K562 (cell line): ENCODE measurements around the gene PPP1R15A. TPM values are rescaled to one million over a fixed set of nuclear protein-coding genes. Genes with fewer than 3 reads are reported as not detected.

Source experiments
- BACH1 ChIP-seq: fragments of 200-800 bp; sonication (Bioruptor generic); IDR thresholded peaks from 2 replicates; pipeline ENCODE4 v1.6.1; 2016; ENCODE audit warnings: missing genetic modification characterization, missing compliant biosample characterization
- FOXJ3 ChIP-seq: sonication (generic); formaldehyde crosslinking; IDR thresholded peaks from 2 replicates; pipeline ENCODE4 v1.4.0; 2020; ENCODE audit warnings: mild to moderate bottlenecking, missing genetic modification reagents
- GABPB2 ChIP-seq: fragments of 250-450 bp; sonication (Bioruptor Pico); conservative IDR thresholded peaks from 2 replicates; pipeline ENCODE4 v1.5.1; 2021; ENCODE audit warnings: mild to moderate bottlenecking
- GTF2E2 ChIP-seq: fragments of 200-800 bp; sonication (Bioruptor generic); IDR thresholded peaks from 2 replicates; pipeline ENCODE4 v1.6.1; 2016; ENCODE audit warnings: missing genetic modification characterization, missing compliant biosample characterization
- HDAC1 ChIP-seq, 2 experiments: fragments of 450-650 bp; IDR thresholded peaks; 2 replicates each; pipeline ENCODE4 v1.6.1; 2016 to 2017; ENCODE audit warnings: inconsistent platforms in 1 of 2, mild to moderate bottlenecking in 1 of 2, moderate library complexity in 1 of 2
- HMG20B ChIP-seq: fragments of 250-450 bp; sonication (Bioruptor Pico); IDR thresholded peaks from 2 replicates; pipeline ENCODE4 v1.5.0; 2021; ENCODE audit warnings: mild to moderate bottlenecking
- HMGN3 ChIP-seq: IDR thresholded peaks from 2 replicates; pipeline ENCODE4 v1.6.1; 2011; ENCODE audit warnings: borderline replicate concordance, low read depth, mild to moderate bottlenecking, mixed read lengths, low read length; ENCODE audit not compliant: insufficient read length; ENCODE audit errors: extremely low read depth
- L3MBTL2 ChIP-seq: fragments of 450-650 bp; IDR thresholded peaks from 2 replicates; pipeline ENCODE4 v1.6.1; 2016; ENCODE audit warnings: mild to moderate bottlenecking, moderate library complexity
- NFRKB ChIP-seq: fragments of 450-650 bp; IDR thresholded peaks from 2 replicates; pipeline ENCODE4 v1.6.1; 2016; ENCODE audit warnings: low read depth
- PHF21A ChIP-seq: fragments of 450-650 bp; IDR thresholded peaks from 2 replicates; pipeline ENCODE4 v1.6.1; 2017; ENCODE audit warnings: low read depth, borderline replicate concordance
- PTBP1 ChIP-seq: fragments of 200-400 bp; formaldehyde crosslinking; IDR thresholded peaks from 2 replicates; pipeline ENCODE4 v1.6.1; 2017; ENCODE audit warnings: low read depth, low read length
- RFX7 ChIP-seq: fragments of 250-450 bp; sonication (Bioruptor Pico); IDR thresholded peaks from 2 replicates; pipeline ENCODE4 v1.5.1; 2021; ENCODE audit warnings: mild to moderate bottlenecking
- SLC30A9 ChIP-seq: fragments of 250-450 bp; sonication (Bioruptor Pico); IDR thresholded peaks from 2 replicates; pipeline ENCODE4 v1.8.0; 2022; ENCODE audit warnings: mild to moderate bottlenecking, moderate library complexity
- STAT5B ChIP-seq: fragments of 250-450 bp; sonication (Bioruptor Pico); IDR thresholded peaks from 2 replicates; pipeline ENCODE4 v1.8.0; 2021; ENCODE audit warnings: mild to moderate bottlenecking, inconsistent platforms
- TARDBP ChIP-seq: fragments of 450-650 bp; IDR thresholded peaks from 2 replicates; pipeline ENCODE4 v1.6.1; 2016
- ZNF143 ChIP-seq: sonication (generic); formaldehyde crosslinking; IDR thresholded peaks from 2 replicates; pipeline ENCODE4 v1.9.0; 2022; ENCODE audit warnings: mild to moderate bottlenecking, missing genetic modification reagents
- ZNF324 ChIP-seq: fragments of 250-450 bp; sonication (Bioruptor Pico); IDR thresholded peaks from 2 replicates; pipeline ENCODE4 v1.4.0; 2020; ENCODE audit warnings: mild to moderate bottlenecking
- ZNF408 ChIP-seq: fragments of 250-450 bp; sonication (Bioruptor Pico); IDR thresholded peaks from 2 replicates; pipeline ENCODE4 v1.4.0; 2020; ENCODE audit warnings: low read depth, mild to moderate bottlenecking, moderate library complexity
- ZNF584 ChIP-seq: fragments of 200-800 bp; sonication (Bioruptor generic); IDR thresholded peaks from 2 replicates; pipeline ENCODE4 v1.6.1; 2016; ENCODE audit warnings: low read depth, mild to moderate bottlenecking, missing genetic modification characterization, missing compliant biosample characterization
- ZSCAN32 ChIP-seq: fragments of 450-650 bp; formaldehyde crosslinking; IDR thresholded peaks from 2 replicates; pipeline ENCODE4 v1.4.0; 2020; ENCODE audit warnings: mild to moderate bottlenecking, moderate library complexity
- polyA plus RNA-seq, 8 experiments: library from polyadenylated mRNA; depleted of rRNA in 4 of 8; stranded (reverse) in 5 of 8; unstranded in 3 of 8; fragments of >200 nt; fragmentation: Nextera tagmentation in 2 of 8; fragmentation: Illumina TruSeq in 1 of 8; extraction: Ambion mirVana in 2 of 8; extraction: Trizol in 1 of 8; gene quantifications; 2 replicates each; pipeline versions ENCODE4 v1.2.1 to v1.2.3, GENCODE V29; 2011 to 2014; ENCODE audit warnings: inconsistent platforms in 1 of 8, missing spikeins in 1 of 8
- total RNA-seq, 7 experiments: library from RNA; depleted of rRNA in 6 of 7; stranded (reverse); fragments of >200 nt in 6 of 7; fragmentation: Illumina TruSeq in 2 of 7; extraction: Trizol in 2 of 7; gene quantifications; 2 replicates each; pipeline versions ENCODE4 v1.2.1 to v1.2.3, GENCODE V29; 2011 to 2021; ENCODE audit warnings: low replicate concordance in 1 of 7
- TF ChIP-seq, protein P1 (sequence below): sonication (generic); formaldehyde crosslinking; IDR thresholded peaks from 2 replicates; pipeline ENCODE4 v1.8.1; 2022; ENCODE audit warnings: missing genetic modification reagents
- TF ChIP-seq, protein P2 (sequence below): sonication (generic); formaldehyde crosslinking; IDR thresholded peaks from 2 replicates; pipeline ENCODE4 v1.8.0; 2022; ENCODE audit warnings: missing genetic modification reagents, mild to moderate bottlenecking, moderate library complexity, borderline replicate concordance
- TF ChIP-seq, protein P3 (sequence below), 2 experiments: fragments of 200-800 bp in 1 of 2; sonication (Bioruptor generic) in 1 of 2; sonication (generic) in 1 of 2; formaldehyde crosslinking in 1 of 2; IDR thresholded peaks in 1 of 2; conservative IDR thresholded peaks in 1 of 2; 2 replicates each; pipeline versions ENCODE4 v1.5.0 to v1.6.1; 2016 to 2020; ENCODE audit warnings: missing compliant biosample characterization in 1 of 2, missing genetic modification characterization in 1 of 2, missing genetic modification reagents in 1 of 2
- TF ChIP-seq, protein P4 (sequence below): fragments of 200-800 bp; sonication (Bioruptor generic); IDR thresholded peaks from 2 replicates; pipeline ENCODE4 v1.6.1; 2017; ENCODE audit warnings: missing genetic modification characterization, missing compliant biosample characterization

PPP1R15A gene
- total and polyA plus RNA-seq, 9 of the 15 experiments (the other 6 are each of a cell fraction or from before 2014, with no cell fraction given) = 0.42 to 73.7 (median 44.0) TPM

DNA sequence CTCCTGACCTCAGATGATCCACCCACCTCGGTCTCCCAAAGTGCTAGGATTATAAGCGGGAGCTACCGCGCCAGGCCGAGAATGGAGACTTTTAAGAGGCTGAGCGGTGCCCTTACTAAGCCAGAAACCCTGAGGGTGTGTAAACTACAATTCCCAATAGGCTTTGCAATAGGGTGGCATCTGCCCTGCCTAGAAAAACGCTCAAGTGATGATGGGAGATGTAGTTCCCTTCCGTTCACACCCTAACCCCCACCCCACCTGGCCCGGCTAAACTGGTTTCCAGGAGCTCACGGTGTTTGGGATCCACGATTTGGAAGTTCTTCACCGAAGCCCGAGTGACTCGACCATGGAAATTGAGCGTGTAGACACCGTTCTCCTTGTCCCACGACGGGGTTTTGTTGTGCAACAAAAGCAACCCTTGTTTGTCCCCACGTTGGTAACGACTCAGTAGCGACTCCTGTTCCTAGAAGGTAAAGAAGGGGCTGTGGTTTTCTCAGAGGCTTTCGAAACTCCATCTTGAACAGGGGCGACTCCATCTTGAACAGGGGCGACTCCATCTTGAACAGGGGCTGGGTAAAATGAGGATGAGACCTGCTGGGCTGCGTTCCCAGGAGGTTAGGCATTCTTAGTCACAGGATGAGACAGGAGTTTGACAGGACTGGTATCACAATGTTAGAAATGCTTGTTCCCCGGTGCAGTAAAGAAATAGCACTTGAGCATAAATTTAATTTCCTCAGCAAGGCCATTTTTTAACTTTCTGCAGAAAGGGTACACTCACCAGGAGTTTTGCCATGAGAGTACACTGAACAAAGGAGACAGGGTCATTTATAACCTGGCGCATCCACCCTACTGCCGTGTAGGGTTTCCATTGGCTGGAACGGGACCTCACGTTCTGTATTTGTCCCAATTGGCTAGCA, 9.8 kb downstream of the PPP1R15A start (continued):
- TF ChIP-seq, protein P1, sequence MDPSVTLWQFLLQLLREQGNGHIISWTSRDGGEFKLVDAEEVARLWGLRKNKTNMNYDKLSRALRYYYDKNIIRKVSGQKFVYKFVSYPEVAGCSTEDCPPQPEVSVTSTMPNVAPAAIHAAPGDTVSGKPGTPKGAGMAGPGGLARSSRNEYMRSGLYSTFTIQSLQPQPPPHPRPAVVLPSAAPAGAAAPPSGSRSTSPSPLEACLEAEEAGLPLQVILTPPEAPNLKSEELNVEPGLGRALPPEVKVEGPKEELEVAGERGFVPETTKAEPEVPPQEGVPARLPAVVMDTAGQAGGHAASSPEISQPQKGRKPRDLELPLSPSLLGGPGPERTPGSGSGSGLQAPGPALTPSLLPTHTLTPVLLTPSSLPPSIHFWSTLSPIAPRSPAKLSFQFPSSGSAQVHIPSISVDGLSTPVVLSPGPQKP (CRISPR knock-in tag) = no peak
- TF ChIP-seq HMGN3 (no peak), TARDBP (no peak), BACH1 (tag) (peak; percentile 87), STAT5B (peak; percentile 73; the same call in 1 of the 2 replicates), PHF21A (no peak), RFX7 (CRISPR knock-in tag) (peak; percentile 89; the same call in 1 of the 2 replicates), NFRKB (no peak), ZNF408 (CRISPR knock-in tag) (no peak), ZNF584 (peak; percentile 90), PTBP1 (no peak), HDAC1 (IDR thresholded peaks at IDR 0.05) (no peak), GABPB2 (CRISPR knock-in tag) (no peak), HMG20B (CRISPR knock-in tag) (no peak), ZNF143 (peak; percentile 97), ZSCAN32 (CRISPR knock-in tag) (no peak), L3MBTL2 (0 out of 2 replicates have a peak, but pooled peaks have one; percentile 23), SLC30A9 (peak; percentile 68; the same call in 1 of the 2 replicates), FOXJ3 (CRISPR knock-in tag) (peak; percentile 42; the same call in 1 of the 2 replicates), ZNF324 (CRISPR knock-in tag) (peak; percentile 70; the same call in 1 of the 2 replicates), GTF2E2 (tag) (no peak)
- TF ChIP-seq, protein P2, sequence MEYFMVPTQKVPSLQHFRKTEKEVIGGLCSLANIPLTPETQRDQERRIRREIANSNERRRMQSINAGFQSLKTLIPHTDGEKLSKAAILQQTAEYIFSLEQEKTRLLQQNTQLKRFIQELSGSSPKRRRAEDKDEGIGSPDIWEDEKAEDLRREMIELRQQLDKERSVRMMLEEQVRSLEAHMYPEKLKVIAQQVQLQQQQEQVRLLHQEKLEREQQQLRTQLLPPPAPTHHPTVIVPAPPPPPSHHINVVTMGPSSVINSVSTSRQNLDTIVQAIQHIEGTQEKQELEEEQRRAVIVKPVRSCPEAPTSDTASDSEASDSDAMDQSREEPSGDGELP (CRISPR knock-in tag) = peak; percentile 30; the same call in 1 of the 2 replicates
- TF ChIP-seq, protein P3, sequence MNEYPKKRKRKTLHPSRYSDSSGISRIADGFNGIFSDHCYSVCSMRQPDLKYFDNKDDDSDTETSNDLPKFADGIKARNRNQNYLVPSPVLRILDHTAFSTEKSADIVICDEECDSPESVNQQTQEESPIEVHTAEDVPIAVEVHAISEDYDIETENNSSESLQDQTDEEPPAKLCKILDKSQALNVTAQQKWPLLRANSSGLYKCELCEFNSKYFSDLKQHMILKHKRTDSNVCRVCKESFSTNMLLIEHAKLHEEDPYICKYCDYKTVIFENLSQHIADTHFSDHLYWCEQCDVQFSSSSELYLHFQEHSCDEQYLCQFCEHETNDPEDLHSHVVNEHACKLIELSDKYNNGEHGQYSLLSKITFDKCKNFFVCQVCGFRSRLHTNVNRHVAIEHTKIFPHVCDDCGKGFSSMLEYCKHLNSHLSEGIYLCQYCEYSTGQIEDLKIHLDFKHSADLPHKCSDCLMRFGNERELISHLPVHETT (CRISPR knock-in tag; conservative IDR thresholded peaks at IDR 0.05 in 1 of 2, IDR thresholded peaks at IDR 0.05 in 1 of 2) = peak in 1 of 2 experiments; percentile 88; a peak in 2 of 4 replicates
- TF ChIP-seq, protein P4, sequence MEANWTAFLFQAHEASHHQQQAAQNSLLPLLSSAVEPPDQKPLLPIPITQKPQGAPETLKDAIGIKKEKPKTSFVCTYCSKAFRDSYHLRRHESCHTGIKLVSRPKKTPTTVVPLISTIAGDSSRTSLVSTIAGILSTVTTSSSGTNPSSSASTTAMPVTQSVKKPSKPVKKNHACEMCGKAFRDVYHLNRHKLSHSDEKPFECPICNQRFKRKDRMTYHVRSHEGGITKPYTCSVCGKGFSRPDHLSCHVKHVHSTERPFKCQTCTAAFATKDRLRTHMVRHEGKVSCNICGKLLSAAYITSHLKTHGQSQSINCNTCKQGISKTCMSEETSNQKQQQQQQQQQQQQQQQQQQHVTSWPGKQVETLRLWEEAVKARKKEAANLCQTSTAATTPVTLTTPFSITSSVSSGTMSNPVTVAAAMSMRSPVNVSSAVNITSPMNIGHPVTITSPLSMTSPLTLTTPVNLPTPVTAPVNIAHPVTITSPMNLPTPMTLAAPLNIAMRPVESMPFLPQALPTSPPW = peak; percentile 42; the same call in 1 of the 2 replicates
